GM18505 (cell line): Measurements from ENCODE around the gene LRRC63.
"Not testable (repeated sequence)": the region's sequence is repeated elsewhere in the genome, so short reads cannot be mapped to it uniquely, and the experiment has no call there.

ENCODE experiments used
- ATAC-seq: cut with Tn5 transposase; IDR thresholded peaks from one replicate; pipeline ENCODE4 v1.9.1; 2021; ENCODE audit not compliant: unreplicated experiment
- POLR2A ChIP-seq: IDR thresholded peaks from 4 replicates; pipeline ENCODE4 v1.6.1; 2011; ENCODE audit warnings: borderline replicate concordance; ENCODE audit not compliant: insufficient read depth, insufficient read length; ENCODE audit errors: extremely low read depth

Gene LRRC63

DNA sequence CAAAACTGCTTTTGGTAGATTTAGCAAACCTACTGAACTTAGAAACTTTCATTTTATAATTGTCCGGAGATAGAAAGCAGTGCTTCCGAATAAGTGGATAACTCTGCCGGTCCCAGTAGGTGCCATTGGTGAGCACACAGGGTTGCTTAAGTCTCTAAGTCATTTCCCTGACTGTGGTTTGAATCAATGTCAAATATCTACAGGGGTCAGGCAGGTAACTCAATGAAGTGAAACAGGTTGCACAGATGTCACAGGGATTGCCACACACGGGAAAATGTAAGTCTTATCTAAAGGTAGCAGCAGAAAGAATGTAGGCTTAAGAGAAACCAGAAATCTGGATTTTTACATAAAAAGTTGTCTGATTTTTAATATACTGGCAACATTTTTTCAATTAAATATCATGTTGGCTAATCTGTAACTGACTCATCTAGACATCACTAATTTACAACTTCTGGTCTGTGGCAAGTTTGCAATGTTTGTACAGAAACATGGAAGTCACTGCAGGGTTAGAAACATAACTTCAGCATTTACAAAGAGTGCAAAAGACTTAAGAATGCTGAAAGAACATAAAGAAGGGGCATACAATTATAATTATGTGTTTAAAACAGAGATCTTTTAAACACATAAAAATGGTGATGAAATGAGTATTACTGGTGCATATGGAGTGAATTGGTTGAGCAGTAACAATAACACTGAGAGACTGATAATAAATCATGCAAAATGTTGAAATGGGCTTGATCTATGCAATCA lies 14.3 kb upstream of the LRRC63 start:
- no peak for ATAC-seq
- no peak for TF ChIP-seq POLR2A

GRCh38 chr13:46198696-46199193 lies 13.0 kb upstream of the LRRC63 start:
- TF ChIP-seq POLR2A, result no peak
- no peak for ATAC-seq

DNA sequence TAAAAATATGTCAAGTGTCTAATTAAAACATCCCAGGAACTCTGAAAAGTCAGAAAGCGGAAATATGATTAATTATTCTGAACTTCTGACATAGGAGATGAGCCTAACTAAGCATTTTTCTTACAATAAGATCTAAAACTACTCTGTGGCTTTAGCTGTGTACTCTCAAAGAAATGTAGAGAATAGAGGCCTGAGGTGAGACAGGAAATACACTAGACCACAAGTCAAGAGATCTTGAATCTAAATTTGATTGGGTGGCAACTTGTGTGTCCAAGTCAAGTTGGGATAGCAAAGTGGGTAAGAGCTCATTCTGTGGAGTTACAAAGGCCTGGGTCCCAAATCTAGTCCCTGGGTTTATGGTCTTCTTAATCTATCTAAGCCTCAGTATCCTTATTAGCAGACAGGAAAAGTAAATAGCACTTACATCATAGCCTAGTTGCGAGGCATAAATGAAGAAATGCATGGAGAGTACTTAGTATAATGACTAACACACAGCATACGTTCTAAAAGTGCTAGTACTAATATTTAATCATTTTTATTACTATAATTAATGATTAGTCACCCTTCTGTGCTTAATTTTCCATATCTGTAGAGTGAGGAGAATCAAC lies 9.4 kb upstream of the LRRC63 start:
- no peak for ATAC-seq
- no peak for TF ChIP-seq POLR2A

GRCh38 chr13:46202966-46203365 lies 8.8 kb upstream of the LRRC63 start:
- TF ChIP-seq POLR2A, result no peak
- ATAC-seq, result no peak

DNA sequence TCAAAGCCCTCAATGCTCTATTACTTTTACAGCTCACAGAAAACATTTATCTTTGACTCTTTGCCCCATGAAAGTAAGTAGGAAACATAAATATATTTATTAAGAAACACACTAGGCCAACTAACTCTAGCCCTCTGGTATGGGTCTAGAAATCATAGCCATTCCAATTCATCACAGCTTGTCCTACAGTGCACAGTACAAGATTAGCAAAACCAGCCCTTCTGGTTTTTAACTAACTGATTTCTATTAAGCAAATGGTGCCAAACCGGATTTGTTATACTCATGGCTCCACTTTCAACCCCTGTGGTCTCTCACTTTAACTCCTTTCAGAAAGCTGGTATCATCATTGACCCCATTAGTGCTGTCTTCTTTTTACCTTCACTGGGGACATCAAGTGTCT lies 5.6 kb upstream of the LRRC63 start:
- no peak for ATAC-seq
- TF ChIP-seq POLR2A, result no peak

GRCh38 chr13:46207828-46208227 lies 3.9 kb upstream of the LRRC63 start:
- no peak for ATAC-seq

DNA sequence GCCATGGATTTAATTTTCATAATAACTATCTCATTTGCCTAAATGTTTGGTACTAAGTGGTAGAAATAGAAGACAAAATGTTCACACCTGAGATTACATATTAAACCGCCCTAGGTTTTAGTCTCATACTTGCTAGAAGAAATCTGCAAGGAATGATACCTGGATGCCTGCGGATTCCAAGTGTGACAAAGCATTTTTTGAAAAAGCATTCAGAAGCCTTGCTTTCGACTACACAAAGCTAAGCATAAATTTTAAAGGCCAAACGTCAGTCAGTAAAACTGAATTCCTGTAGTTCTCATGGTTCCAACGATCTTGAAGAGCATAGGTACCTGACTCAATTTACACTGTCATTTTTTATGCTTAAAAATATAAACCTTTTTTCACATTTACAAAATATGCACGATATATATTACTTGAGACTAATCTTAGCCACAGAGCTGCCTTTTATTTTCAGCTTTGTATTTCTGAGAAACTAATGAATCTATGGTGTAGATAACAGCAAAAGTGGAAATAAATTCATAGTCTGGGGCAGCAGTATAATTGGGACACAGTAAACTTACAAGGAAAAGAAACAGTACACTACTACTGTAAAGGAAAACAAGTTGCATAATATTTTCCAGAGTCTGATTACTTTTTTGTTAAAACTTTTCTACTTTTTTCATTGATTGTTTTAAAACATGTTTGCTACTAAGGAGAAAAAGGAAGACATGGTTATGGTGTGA lies 1.2 kb upstream of the LRRC63 start:
- no peak for TF ChIP-seq POLR2A

More at GRCh38 chr13:46207828-46208227, 3.9 kb upstream of the LRRC63 start:
- TF ChIP-seq POLR2A, result no peak

DNA sequence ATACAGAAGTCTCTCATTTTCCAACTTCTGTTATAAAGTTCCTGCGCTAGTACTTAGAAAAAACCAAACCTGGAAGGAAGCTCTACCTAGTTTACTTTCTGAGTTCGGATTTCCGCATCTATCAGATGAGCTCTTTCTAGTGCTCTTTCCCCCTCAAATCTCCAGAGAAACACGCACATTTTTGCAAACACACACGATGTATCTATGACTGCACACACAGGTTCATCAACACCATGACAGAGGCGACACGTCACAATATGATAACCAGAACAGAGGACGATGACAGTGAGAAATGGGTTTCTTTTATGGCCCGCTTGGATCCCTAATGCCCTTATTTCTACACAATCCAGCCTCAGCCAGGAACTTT lies 629 bp upstream of the LRRC63 start:
- peak; percentile 20 for ATAC-seq
- TF ChIP-seq POLR2A, result no peak

More for the DNA sequence above, 1.2 kb upstream of the LRRC63 start:
- ATAC-seq, result no peak

DNA sequence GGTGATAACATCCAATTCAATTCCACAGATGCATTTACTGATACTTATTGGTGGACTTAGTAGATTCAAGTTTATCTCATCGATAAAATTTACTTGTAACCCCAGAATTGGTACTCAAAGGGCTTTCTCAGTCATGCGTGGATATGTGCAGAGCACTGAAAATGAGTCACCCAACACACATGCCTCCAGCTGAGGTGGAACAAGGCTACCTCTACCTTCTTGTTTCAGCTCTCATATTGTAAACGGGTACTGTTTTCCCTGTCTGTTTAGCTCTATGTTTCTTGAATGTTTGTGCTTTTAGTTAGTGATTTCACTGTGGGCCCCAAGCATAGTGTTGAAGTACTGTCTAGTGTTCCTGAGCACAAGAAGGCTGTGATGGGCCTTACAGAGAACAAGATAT lies 1.5 kb downstream of the LRRC63 start:
- ATAC-seq, result no peak
- TF ChIP-seq POLR2A, result no peak

GRCh38 chr13:46214741-46215140 lies 3.0 kb downstream of the LRRC63 start:
- ATAC-seq, result not testable (repeated sequence)

DNA sequence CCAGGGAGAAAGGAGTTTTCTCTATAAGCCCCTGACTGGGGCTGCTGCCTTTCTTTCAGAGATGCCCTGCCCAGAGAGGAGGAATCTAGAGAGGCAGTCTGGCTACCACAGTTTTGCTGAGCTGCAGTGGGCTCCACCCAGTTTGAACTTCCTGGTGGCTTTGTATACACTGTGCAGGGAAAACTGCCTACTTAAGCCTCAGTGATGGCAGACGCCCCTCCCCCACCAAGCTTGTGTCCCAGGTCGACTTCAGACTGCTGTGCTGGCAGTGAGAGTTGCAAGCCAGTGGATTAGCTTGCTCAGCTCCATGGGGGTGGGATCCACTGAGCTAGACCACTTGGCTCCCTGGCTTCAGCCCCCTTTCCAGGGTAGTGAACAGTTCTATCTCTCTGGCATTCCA lies 8.5 kb downstream of the LRRC63 start:
- ATAC-seq, result not testable (repeated sequence)

DNA sequence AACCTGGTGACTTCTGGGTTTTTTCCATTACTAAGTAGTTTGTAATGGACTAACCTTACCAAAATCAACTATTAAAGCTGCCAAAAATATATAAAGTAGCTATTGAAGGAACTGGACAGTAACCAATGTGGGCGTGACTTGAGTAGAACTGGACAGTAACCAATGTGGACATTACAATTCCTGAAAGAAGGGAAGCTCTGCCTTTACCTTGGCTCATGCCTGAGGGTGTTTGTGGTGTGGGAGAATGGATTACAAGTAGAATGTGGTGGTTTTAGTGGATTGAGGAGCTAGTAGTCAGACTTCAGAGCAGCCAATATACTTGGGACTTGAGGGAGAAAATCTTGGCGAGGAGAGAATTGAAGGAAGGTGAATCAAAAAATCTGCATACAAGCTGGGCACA lies 17.5 kb downstream of the LRRC63 start:
- no peak for TF ChIP-seq POLR2A
- ATAC-seq, result no peak

DNA sequence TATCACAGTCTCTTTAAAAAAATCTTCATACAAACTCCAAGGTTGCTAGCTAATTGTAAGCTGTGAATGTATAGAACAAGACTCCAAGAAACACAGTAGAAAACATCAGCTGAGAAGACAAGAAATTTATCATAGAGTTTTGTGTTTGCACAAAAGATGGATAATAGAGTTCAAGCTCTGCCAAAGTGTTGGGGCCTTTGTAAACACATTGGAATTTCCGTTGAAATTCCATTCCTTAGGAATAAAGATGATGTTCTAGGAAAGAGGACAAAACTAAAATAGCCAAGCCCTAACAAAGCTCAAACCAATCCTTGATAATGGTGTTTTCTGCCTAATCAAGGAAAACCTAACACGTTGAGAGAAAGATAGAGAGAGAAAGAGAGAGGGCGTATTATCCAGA lies 20.6 kb downstream of the LRRC63 start:
- ATAC-seq, result no peak
- TF ChIP-seq POLR2A, result no peak

DNA sequence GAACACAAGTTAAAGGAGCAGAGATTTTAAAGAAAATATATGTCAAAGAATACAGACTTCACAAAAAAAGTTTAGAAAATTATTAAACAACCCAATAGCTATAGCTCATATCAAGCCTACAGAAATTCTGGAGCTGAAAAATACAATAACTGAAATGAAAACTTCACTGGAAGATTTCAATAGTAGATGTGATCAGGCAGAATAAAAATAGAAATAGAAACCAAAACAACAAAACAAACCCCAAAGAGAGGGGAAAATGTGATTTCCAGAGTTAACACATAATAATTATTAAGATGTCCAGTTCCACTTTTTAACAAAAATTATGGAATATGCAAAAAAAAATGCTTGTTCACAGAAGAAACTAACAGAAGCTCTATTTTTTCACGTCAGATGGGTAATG lies 23.6 kb downstream of the LRRC63 start:
- TF ChIP-seq POLR2A, result no peak
- no peak for ATAC-seq
